Activated T-cell treated with anti-CD3 and anti-CD28 coated beads for 48 hours (primary cell): ENCODE data around the gene DFFA.

Source experiments
- DNase-seq: peaks from one replicate; pipeline ENCODE4 v3.0.0-alpha.2; 2020; ENCODE audit warnings: low read depth

Gene DFFA, protein sequence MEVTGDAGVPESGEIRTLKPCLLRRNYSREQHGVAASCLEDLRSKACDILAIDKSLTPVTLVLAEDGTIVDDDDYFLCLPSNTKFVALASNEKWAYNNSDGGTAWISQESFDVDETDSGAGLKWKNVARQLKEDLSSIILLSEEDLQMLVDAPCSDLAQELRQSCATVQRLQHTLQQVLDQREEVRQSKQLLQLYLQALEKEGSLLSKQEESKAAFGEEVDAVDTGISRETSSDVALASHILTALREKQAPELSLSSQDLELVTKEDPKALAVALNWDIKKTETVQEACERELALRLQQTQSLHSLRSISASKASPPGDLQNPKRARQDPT

GRCh38 chr1:10472220-10473144 is at the start of gene DFFA:
Gene DFFA (minus strand): TSS chr1:10472529. CDS start chr1:10472458, 71 bp downstream.
- peak; percentile 86 for DNase-seq

DNA sequence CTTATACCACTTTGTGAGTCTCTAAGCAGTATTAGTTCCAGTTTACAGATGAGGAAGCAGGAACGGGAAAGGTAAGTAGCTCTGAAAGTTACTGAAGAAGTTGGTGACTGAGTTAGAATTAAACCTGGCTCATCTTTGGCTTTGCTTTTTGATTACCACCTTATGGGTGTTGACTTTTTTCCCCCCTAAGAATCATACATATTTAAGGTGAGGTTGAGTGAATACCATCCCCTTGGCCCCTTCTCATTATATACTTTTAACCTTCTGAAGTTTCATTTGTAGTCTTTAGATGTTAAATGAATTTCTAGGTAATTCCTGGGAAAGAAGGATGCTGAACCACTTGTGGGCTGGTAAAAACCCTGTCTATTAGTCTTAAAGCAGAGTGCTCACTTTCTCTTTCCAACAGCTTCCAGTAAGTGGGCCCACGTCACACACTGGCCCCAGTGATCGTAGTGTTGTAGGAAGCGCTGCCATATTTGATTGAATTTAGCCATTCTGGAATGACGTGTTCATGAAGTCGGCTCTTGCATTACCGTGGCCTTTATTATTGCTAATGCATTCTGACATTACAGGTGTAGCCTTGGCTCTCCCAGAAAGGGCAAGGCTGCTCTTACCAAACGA is 49.3 kb upstream of the DFFA start:
- DNase-seq, result no peak

- DNase-seq, result no peak
These were observed 48.6 kb upstream of the DFFA start for GRCh38 chr1:10520952-10521351.

DNA sequence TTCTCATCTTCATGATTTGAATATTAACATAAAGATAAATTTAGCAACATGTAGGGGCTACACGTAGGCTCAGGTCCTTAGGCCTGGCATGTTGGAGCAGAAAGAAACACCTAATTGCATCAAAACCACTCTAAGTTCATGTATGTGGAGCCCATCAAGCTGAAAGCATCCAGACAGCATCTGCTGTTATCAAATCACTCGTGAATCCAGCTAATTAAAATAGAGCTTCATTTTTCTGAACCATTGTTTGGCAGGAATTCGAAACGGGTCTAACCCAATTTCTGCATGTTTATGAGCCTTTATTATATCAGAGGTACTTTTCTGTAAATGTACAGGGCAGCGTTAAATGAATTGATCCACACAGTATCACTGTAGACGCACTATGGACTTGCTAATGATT is 48.2 kb upstream of the DFFA start:
- DNase-seq, result no peak

- no peak for DNase-seq
These were observed 46.7 kb upstream of the DFFA start for GRCh38 chr1:10519016-10519417.

DNA sequence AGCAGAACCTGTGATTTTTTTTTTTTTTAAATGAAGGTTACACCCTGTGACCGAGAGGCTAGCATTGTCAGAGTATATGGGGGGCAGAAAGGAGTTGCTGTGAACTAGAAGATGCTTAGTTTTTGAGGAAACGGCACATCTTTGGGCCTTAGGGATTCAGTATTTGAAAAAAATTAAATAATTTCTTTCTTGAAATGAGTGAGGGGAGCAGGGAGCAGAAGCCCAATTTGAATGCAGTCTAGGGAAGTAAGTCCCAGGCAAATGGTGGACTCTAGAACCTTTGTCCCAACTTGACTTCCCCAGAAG is 45.3 kb upstream of the DFFA start:
- DNase-seq, result no peak

DNA sequence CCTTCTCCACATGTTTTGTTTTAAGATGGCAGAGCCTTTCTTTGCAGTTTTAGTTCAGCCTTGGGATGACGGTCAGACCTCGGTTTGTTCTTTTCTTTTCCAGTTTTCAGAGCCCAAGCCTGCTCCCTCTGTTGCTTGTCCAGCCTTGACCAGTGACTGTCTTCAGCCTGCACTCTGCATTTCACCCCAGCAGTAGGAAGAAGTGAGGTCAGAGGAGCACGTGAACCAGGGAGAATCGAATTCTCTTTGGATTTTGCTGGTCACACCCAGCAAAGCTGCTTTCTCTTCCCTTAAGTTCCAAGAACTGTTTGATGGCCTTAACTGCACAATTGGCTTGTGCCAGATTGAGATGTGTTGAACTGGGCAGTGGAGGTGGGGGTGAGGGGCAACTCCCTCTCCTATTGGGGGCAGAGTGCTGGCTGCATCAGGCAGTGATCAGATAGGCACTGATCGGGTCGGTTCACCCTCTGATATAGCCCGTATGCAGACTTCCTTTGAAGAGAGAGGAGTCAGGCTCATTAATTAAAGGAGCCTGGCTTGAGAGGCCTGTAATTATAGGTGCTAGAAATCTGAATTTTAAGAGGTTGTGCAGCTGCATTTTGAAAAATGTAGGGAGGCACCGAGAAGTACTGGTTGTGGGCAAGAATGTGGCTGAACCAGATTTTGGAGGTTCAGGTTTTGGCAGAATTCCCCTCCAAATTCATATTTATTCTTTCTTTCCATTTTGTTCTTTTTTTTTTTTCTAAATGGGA is 44.8 kb upstream of the DFFA start:
- DNase-seq, result no peak

DNA sequence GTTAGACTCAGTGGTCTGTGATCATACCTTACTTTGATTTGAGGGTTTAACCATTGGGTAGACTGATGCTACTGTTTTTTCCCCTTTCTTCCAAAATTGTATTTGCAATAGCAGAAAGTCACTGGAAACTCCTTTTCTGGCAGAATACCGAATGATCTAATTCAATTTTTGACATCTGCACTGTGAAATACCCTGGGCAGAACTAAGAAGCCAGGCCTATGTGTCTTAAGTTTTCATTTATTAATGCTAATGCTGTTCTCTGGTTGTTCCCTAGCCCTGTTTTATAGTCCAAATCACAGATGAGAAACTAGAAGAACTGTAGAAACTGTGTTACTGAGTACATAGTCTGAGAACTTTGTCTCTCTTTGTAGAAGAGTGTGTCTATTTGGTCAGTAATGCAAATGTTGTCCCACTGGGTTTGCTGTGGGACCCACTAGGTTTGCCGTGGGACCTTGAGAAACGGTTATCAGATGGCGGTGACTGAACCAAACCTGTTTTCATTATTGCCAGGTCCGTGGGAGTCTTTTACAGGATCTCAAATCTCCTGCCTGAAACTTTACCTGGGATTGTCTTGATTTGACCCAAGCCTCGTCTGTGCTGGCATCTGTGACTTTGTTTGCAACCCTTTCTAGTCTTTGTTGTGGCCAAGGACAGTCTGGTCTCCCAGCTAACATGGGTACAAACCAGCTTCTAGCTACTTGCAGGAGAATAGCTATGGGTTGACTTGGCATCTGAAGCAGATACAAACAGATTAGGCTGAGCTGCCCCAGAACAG is 43.8 kb upstream of the DFFA start:
- DNase-seq, result no peak

DNA sequence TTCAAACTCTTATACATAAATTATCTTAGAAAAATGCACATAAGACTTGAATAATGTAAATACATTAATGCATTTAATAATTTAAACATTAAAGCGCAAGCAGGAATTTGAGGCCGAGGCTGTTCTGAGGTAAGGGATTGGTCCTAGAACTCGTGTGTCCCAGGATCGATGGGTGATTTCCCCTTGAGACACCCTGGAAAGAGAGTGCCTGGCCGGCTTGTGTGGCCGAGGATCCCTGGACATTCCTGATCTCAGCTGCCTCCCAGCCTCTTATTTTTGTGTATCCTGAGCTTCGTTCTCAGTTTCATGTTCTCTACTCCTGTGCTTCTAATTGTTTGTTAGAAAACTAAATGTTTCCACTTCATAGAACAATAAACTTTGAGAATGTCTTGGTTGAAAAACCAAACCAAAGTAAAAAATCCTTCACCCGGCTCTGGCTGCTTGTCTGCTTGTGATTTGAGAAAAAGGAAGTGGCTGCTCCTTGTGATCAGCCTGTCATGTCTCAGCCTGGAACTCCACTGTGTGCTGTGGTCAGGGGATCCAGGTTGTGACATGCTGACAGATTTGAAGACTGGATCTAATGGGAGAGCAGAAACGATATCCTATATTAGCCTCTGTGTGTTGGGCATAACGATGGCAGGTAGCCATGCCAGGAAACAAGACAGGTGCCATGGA is 43.1 kb upstream of the DFFA start:
- no peak for DNase-seq

- no peak for DNase-seq
These were observed 42.3 kb upstream of the DFFA start for GRCh38 chr1:10514490-10515235.

DNA sequence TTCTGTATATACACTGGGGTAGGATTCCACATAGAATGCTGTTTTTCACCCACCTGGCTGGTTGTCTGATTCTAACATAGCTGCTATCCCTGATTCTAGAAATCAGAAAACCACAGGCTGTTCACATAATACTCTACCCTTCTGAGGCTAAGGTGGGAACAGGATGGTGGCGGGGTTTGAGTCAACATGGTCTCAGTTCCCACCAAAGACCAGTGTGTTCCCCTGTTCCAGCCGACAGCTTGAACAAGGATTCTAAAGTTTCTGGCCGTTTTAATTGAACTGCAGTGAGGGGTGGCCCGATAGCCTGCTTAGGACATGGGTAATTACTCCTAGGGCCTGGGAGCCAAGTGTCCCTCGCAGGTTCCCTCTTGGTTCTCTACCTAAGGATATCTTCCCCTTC is 40.9 kb upstream of the DFFA start:
- DNase-seq, result no peak

GRCh38 chr1:10511494-10511885 is 39.2 kb upstream of the DFFA start:
- DNase-seq, result no peak

GRCh38 chr1:10510520-10511493 is 38.5 kb upstream of the DFFA start:
- DNase-seq, result peak; percentile 68

- no peak for DNase-seq
These were observed 37.6 kb upstream of the DFFA start for GRCh38 chr1:10509809-10510509.

GRCh38 chr1:10508511-10508951 is 36.2 kb upstream of the DFFA start:
- no peak for DNase-seq

GRCh38 chr1:10507111-10507879 is 35.0 kb upstream of the DFFA start:
- DNase-seq, result peak; percentile 21

GRCh38 chr1:10506677-10507047 is 34.3 kb upstream of the DFFA start:
- no peak for DNase-seq
